GM13976 (cell line): ENCODE measurements around the gene RNF11.

ENCODE experiments used
- DNase-seq: peaks from one replicate; pipeline ENCODE4 v3.0.0; 2012; ENCODE audit warnings: low spot score
- CTCF ChIP-seq: IDR thresholded peaks from 2 replicates; pipeline ENCODE4 v1.5.1; 2012; ENCODE audit warnings: borderline replicate concordance, mild to moderate bottlenecking; ENCODE audit not compliant: insufficient read depth; ENCODE audit errors: extremely low read depth, missing control alignments, control extremely low read depth
- in situ Hi-C: fragments of 300-500 bp; cut with MboI; formaldehyde crosslinking; loops from one replicate; pipeline ENCODE4 v1.12.0; 2022; ENCODE audit warnings: low sequenced_read_pairs, mixed read lengths, inconsistent platforms; ENCODE audit not compliant: unreplicated experiment

Gene RNF11

GRCh38 chr1:51313961-51314777 is 78.1 kb downstream of the RNF11 start:
- no peak for TF ChIP-seq CTCF
- in situ Hi-C loops: no loop called here
- no peak for DNase-seq

GRCh38 chr1:51314974-51315373 is 78.9 kb downstream of the RNF11 start:
- TF ChIP-seq CTCF: no peak
- in situ Hi-C loops: no loop called here
- DNase-seq: no peak

GRCh38 chr1:51316113-51316845 is 80.2 kb downstream of the RNF11 start:
- no peak for DNase-seq
- in situ Hi-C loops: no loop called here

GRCh38 chr1:51316846-51317120 is 80.7 kb downstream of the RNF11 start:
- no peak for TF ChIP-seq CTCF
- in situ Hi-C loops: no loop called here
- no peak for DNase-seq

More at GRCh38 chr1:51316113-51316845, 80.2 kb downstream of the RNF11 start:
- no peak for TF ChIP-seq CTCF

- in situ Hi-C loops: no loop called here
Measured at GRCh38 chr1:51317798-51318197, 81.7 kb downstream of the RNF11 start.

More at GRCh38 chr1:51317798-51318197, 81.7 kb downstream of the RNF11 start:
- no peak for DNase-seq
- TF ChIP-seq CTCF: no peak
